Kidney glomerular epithelial cell (primary cell): Measurements from ENCODE around the gene GPR12.

Experiments used
- DNase-seq: peaks from one replicate; lab custom pipeline; 2025; lab: John Stamatoyannopoulos, UW

The GPR12 gene, protein sequence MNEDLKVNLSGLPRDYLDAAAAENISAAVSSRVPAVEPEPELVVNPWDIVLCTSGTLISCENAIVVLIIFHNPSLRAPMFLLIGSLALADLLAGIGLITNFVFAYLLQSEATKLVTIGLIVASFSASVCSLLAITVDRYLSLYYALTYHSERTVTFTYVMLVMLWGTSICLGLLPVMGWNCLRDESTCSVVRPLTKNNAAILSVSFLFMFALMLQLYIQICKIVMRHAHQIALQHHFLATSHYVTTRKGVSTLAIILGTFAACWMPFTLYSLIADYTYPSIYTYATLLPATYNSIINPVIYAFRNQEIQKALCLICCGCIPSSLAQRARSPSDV

DNA sequence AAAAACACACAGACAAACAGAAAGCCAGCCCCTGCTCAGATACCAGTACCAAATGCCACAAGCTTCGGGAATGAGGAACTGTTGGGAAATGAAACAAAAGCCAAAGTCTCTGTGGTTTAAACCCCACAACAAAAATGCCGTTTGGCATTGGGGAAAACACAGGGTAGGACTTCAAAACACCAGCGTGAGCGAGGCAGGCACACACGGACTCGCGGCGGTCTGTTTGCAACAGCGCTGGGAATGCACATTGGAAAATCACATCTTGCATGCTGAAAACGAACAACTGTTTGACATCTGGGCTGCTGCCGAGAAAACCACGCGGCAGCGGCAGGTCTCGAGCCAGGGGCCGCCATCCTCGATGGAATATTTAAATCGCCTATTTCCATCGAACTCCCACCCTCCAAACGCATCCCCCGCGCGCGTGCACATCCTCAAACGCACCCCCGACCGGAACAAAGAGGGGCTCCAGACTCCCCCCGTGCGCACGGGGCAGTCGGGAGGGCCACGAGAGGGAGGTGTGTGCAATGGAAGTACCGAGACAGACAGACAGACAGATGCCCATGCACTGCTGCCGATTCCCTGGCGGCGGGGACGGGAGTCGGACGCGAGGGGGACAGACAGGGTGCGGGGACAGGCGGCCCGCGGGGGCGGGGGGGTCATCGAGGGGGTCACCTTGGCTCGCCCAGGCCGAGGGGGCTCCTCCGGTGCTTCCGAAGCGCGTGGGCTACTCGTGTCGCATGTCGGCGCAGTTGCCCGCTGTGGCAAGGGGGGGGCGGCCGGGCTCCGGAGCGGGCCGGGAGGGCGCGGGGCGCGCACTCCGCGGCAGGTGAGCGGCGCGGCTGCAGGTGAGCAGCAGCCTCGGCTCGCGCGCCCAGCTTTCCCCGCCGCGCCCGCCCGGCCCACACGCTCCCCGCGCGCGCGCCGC is at the start of gene GPR12:
TSS of gene GPR12 (minus strand) at position 880 of the 925 bp plus-strand sequence. CDS start 959 bp downstream, outside the sequence.
- no peak for DNase-seq

DNA sequence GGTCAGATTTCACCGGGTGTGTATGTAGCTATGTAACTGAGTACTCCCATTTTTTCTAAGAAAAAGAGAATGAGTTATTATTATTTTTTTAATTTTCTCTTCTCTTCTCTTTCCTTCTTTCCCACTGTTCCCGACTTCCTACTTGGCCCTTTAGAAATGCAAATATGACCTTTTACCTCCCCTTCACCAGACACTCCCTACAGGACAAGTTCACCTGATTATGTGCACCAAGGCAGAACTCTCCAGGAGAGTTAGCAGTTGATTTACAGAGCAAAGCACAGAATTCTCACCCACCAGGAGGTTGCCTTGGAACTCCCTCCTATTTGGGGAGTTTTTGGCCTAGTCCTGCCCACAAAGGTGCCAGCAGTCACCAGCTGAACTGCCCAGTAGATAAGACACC is 49.5 kb upstream of the GPR12 start:
- DNase-seq, result no peak

DNA sequence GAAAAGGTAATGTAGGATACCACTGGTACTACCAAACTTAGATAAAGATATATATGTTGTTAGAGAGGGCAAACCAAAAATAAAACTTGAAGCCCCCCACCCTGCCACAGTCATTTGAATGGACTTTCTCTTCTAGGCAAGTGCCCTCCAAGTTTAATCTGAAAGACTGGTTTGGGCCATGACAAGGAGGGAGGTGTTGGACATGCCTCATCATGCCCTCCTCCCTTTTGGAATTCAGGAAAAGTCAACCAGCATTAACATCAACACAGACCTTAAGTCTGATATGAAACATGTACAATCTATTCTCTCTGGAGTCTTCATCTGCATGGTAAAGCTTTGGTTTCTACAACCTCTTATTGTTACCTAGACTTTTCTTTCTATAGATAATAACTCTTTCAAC is 46.3 kb upstream of the GPR12 start:
- DNase-seq, result no peak

DNA sequence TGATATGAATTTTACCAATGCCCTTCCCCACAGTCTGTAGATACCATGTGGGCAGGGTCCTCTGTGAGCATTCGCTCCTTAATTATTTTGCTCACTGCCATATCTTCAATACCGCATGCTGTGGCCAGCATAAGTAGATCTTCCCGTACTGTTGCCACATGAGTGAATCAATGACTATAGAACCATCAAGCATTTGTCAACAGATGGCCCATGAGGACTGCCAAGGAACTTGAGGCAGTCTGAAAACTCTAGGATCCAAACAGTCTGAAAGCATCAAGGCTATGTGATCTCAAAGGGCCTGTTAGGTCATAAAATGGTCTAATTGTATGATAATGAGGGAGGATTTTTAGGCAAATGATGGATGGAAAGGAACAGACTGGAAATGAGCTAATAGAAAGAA is 27.4 kb upstream of the GPR12 start:
- DNase-seq, result no peak

DNA sequence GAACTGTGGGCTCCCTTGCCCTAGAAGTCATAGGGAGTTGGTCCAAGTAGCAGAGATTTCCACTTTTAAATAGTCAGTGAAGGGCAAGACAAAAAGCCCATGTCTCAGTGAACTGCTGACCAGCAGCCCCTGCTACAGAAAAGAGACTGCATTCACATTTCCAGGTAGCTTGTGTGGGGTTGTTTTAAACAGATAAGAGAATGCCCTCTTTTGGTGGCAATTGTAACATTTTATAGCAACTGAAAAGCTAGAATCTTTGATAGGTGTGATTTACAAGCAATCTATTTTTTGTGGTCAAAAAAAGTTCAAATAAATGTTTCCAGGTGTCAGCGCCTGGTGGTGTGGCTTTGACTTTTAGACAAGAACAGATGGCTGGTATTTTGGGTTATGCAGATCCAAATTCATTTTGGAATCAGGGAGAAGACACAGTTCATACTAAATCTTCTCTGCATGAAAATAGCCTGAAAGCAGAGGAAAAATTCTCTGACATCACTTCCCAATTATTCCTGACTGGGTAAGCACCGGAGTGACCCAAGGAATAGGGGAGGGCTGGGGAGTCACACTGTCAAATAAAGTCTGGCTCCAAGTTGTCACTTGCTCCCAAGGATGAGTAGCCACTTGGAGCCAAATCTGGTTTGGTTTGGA is 26.2 kb upstream of the GPR12 start:
- no peak for DNase-seq

DNA sequence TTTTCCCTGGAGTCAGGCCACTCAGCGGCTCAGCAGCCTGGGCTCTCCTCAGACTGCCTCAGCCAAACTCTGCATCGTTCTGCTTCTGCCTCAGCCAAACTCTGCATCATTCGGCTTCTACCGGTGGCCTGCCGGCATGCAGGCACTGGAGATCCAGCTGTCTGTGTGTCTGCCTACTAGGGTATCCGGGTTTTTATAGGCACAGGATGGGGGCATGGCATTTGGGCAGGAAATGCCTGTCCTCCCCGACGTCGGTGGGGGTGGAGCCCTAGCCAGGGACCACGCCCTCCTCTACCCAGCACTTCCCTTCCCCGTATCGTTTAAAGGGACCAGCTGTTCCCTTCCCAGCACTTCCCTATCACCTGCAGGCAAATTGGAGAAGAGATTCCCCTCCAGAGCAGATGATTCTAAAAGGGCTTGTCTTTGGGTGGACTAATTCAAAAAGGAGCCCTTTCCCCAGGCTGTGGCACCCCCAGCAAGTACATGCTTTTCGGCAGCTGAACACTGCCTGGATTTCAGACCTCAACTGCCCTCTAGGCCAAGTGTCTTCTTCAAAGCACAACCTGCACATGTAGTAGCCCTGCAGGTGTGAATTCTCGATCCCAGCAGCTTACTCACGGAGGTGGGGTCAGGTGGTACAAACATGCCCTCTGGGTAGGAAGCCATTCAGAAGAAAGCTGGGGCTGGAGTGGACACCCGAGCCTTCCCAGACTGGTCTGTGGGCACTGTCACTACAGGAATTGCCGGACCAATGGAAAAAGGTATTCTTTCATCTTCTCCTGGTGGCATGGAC is 25.4 kb upstream of the GPR12 start:
- DNase-seq, result no peak

DNA sequence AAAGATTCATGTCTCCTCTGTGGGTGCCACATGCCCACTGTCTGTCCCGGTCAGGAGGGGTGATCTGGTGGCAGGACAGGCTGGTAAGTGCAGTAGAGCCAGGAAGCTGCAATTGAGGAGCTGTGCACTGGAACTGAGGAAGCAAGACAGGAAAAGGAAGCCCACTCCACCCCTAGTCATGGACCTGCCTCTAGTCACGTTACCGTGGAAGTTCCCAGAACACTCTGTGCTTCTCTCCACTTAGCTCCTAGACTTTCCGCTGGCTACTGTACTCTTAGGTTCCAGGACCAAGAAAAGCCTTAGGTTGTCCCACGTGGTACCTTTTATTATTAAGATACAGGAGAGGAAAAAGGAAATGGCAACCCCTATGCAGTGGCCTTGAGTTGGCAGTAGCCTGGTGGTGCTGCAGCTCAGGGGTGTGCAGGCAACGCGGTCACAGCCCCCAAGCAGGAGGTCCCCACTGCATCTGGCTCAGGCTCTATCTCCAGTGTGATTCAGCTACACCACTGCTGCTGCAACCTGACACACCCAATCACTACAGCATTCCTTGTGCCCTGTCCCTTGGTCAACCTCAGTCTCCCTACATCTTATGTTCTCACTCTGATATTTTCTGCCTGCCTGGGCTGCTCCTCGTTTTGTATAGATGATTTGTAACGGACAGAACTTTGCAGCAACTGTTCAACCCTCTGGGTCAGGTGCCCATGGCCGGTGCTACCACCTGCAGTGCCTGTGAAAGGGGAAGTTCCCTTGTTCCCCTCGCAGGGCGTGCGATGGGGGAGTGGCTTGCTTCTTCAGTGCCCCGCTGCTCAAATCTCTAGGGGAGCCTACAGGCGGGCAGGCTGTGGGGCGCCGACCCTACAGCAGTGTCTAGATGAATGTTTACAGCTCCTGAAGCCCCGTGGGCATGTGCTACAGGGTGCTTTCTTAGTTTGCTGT is 24.4 kb upstream of the GPR12 start:
- no peak for DNase-seq

DNA sequence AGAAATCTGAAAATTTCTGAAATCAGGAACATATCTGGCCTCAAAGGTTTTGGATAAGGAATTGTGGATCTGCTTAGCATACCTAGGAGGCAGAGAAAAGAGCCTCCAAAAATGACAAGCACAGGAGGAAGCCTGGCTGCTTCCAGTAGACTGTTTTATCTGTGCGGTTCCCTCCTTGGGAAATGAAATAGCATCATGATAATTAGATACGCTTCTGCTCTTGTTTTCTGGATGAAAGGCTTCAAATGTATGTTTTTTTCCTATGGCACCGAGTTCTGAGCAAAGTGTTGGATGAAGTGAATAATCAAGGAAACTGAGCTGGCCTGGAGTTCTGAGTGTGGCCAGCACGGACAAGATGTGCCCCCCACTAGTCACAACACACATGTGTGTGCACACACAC is 19.8 kb upstream of the GPR12 start:
- DNase-seq, result no peak

DNA sequence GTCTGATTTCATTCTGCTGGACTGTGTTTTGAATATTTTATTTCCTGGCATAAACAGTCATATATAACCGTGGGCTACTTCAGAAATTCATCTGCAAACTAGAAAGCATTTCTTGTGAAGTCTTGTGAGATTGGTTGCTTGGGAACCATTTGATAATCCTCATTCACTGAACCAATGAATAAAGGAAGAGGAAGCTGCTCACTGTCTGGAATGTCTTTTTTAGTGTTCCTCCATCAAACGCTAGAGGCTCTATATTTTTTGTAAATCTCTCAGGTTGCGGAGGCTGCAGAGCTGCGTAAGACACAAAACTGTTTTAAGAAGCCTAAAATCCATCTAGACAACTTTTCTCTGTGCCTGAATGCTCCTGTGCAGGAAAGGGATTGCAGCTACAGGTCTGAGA is 18.7 kb upstream of the GPR12 start:
- no peak for DNase-seq

DNA sequence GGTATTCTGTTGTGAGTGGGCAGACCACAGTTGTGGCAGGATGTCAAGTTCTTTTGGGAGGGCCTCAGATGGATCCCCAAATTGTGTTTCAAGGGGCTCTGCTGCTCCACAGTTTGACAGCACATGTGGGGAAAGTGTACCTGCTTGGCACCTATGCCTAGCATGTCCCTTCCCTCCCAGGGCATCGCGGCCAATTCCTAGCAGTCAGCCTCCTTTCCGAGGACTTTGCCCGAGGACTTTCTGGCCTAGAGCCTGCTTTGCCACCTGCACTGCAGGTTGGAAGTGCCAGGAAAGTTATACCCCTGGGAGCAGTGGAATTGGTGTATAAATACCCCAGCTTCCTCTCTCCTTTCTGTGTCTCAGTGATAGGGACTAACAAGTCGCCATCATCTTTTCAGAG is 11.9 kb upstream of the GPR12 start:
- no peak for DNase-seq

DNA sequence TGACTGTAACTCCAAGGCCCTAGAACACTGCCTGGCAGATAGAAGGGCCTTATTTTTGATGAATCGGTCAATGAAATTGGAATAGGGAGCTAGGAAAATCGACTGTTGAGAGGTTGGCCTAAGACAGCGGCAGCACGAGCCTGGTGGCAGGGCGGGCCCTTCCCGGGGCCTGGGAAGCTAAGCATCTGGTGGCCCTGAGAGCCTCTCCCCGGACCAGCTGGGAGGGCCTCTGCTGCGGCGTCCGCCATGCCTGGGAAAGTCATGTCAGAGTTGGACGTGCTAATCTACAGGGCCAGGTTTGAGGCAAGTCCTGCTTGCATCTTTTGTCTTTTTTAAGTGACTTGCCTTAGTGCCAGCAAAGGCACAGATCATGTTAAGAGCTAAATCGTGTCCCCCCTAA is 11.2 kb upstream of the GPR12 start:
- DNase-seq, result no peak

DNA sequence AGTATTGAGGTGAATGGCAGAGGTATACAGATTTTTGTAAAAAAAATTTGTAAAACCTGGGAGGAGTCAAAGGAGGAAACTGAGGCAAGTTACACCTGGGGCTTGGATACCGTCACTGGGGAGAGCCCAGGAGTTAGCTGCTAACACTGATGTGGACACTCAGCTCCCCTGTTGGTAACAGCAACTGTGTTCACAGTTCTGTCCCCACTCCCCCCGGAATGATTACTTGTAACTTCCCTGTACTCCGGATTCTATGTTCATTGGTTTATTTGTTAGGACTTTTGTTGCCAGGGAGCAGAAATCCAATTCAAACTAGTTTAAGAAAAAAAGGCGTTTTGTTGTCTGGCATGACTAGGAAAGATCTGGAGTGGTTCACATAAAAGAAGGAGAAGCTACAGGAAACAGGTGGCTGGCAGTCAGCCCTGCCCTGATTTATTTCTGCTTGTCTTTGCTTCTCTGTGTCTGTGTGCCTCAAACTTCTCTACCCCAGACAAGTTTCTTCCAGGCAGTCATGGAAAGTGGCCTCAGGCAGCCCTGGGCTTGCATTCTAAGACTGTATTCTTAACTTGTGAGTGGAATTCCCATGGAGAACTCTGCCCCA is 2.3 kb upstream of the GPR12 start:
- DNase-seq, result no peak

DNA sequence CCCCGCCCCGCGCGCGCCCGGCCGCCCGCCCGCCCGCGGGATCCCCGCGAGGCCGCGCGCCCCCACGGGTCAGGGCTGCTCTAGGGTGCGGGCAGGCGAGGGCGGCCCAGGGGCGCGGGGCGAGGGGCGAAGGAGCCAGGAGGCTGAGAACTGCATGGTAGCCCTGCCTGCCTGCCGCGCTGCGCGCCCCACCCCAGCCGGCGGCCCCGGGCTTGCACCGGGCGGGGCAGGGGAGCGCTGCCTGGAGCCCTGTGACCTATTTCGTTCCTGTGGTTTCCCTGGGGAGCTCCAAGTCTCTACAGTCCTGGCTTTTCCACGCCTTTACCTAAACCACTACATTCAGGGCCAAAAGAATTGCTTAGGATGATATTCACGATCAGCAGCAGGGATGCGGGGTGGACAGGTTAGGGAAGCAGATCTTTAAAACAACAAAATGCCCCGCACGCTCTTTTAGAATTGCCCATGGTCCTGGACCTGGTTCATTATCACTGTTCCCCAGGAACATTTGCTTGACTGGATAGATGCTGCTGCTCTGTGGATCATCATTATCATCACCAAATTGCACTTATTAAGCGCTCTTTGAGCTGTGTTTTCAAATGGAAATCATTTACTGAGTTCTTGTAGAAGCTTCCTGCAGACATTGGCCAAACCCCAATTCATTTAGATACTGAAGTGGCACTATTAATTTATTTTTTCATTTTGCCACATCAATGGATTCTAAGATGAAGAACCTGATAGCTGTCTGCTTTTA is 421 bp upstream of the GPR12 start:
- DNase-seq, result no peak

DNA sequence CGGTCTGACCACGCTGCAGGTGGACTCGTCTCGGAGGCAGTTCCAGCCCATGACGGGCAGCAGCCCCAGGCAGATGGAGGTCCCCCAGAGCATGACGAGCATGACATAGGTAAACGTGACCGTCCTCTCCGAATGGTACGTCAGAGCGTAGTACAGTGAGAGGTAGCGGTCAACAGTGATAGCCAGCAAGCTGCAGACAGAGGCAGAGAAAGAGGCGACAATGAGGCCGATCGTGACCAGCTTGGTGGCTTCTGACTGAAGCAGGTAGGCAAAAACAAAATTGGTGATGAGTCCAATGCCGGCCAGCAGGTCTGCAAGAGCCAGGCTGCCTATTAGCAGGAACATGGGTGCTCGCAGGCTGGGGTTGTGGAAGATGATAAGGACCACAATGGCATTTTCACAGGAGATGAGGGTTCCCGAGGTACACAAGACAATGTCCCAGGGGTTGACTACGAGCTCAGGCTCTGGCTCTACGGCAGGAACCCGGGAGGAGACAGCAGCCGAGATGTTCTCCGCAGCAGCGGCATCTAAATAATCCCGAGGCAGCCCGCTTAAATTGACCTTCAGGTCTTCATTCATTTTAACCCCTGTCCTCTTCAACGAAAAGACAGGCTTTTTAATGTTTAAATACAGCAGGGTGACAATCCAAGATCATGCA is 1.2 kb downstream of the GPR12 start:
- DNase-seq, result peak; percentile 3

DNA sequence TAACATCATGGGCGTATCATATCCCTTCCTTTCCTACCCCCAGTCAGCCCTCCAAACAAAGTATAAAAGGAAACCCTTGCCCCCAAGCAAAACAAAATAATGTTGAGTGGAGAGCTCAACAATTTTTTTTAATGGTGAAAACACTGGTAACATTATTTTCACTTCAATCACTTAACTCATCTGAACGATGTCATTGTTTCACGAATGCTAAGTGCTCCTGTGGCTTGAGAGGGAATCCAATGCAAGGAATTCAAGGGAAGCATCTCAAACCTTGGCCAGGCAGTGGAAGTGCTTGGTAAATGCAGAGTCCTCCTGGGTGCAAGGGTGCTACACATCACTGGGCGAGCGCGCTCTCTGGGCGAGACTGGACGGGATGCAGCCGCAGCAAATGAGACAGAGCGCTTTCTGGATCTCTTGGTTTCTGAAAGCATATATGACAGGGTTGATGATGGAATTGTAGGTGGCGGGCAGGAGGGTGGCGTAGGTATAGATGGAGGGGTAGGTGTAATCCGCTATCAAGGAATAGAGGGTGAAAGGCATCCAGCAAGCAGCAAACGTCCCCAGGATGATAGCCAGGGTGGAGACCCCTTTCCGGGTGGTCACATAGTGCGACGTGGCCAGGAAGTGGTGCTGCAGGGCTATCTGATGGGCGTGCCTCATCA is 2.0 kb downstream of the GPR12 start:
- no peak for DNase-seq

DNA sequence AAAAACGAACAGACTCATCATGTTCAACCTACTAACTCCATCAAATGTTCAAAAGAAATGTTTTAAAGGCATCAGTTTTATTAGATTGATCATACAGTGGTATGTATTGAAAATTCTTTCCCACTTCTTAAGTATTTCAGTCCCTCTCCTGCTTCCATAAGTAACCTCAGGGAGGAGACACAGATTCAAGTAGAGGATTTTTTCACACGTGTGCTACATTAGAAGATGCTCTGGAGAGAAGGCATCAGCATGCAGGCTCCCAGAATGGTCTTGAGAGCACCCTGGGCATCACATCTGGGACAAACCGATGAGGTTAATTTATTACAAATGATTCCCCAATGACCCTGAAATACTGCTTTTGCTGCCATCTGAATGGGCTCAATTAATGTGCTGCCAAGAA is 3.6 kb downstream of the GPR12 start:
- no peak for DNase-seq

DNA sequence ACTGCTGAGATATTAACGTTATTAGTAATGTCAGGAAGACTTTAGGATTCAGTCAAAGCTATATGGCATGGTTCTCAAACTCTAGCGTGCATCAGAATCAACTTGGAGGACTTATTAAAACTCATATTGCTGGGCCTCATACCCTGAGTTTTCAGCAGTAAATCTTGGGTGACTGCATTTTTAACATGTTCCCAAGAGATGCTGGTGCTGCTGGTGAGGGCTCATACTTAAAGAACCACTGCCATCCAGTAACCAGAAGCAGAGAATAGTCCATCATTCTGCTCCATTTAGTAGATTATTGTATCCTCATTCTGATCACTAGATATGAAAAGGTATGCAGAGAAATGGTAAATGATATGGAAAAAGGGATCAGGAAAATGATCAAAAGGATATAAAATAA is 7.9 kb downstream of the GPR12 start:
- DNase-seq, result no peak

DNA sequence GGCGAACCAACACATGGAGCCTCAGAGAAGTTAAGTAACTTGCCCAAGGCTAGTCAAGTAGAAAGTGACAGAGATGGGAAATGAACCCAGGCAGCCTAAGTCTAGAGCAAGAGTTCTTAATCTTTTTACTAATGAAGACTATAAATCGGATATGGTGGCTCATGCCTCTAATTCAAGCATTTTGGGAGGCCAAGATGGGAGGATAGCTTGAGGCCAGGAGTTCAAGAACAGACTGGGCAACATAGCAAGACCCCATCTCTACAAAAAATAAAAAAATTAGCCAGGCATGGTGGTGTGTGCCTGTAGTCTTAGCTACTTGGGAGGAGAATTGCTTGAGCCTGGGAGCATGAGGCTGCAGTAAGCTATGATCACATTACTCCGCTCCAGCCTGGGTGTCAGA is 10.7 kb downstream of the GPR12 start:
- DNase-seq, result no peak

DNA sequence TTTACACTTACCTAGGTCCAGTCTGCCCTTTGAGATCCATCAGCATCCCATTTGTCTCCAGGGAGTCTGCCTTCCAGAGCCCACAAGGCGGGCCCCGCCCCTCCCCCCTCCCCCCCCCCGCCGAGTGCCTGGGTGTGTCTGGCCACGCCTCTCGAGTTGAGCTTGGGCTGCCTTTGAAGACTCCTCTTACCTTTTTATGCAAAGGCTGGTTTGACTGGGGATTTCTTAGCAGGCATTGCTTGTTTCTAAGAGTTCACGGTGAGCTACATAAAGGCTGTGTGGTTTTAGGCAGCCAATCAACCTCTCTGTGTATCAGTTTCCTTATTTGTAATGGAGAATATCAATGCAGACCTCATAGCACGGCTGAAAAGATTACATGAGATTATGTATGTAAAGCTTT is 11.3 kb downstream of the GPR12 start:
- DNase-seq, result no peak
